Caco-2 (cell line): ENCODE measurements around the gene MAPK6. TPM values are rescaled to one million over a fixed set of nuclear protein-coding genes. Genes with fewer than 3 reads are reported as not detected.
A peak's percentile ranks its signal among the peaks of the same experiment; 100 is the strongest.

ENCODE experiments used
- BruUV-seq: library from RNA; stranded (reverse); fragments of 400-500 nt; replicated peaks from 2 replicates; lab custom pipeline; 2021; lab: Mats Ljungman, UMichigan
- CTCF ChIA-PET: fragments of 300-600 bp; sonication (Branson Sonifier 250); formaldehyde crosslinking; loops from one replicate; lab custom pipeline; 2022; ENCODE audit warnings: antibody characterized with exemption; lab: Charles Lee
- POLR2A ChIA-PET: fragments of 300-600 bp; sonication (Branson Sonifier 250); formaldehyde crosslinking; loops from one replicate; lab custom pipeline; 2022; ENCODE audit warnings: antibody characterized with exemption; lab: Charles Lee
- DNase-seq, 2 experiments: peaks; one replicate each; pipeline versions ENCODE4 v3.0.0 to v3.0.0-alpha.2; 2020 to 2022
- H3K27me3 ChIP-seq: replicated peaks from 2 replicates; pipeline ENCODE4 v1.6.0; 2011; ENCODE audit warnings: low read length; ENCODE audit not compliant: control insufficient read depth, insufficient read depth
- H3K36me3 ChIP-seq: 2 replicates; pipeline ENCODE4 v1.5.1; 2011; ENCODE audit warnings: low read length; ENCODE audit not compliant: control insufficient read depth, insufficient read depth
- H3K4me1 ChIP-seq: fragments of 250-450 bp; sonication (Bioruptor Pico); 2 replicates; pipeline ENCODE4 v1.5.1; 2020; ENCODE audit warnings: mild to moderate bottlenecking
- H3K4me3 ChIP-seq: 2 replicates; pipeline ENCODE4 v1.5.1; 2011; ENCODE audit warnings: low read depth, mild to moderate bottlenecking, control low read depth, low read length
- H3K9me3 ChIP-seq: fragments of 250-450 bp; sonication (Bioruptor Pico); 2 replicates; pipeline ENCODE4 v1.5.1; 2020; ENCODE audit warnings: mild to moderate bottlenecking, moderate library complexity
- H3K27ac Mint-ChIP-seq: one replicate; pipeline ENCODE4 v1.8.0; 2022; ENCODE audit warnings: mixed read lengths; ENCODE audit not compliant: unreplicated experiment
- H3K27me3 Mint-ChIP-seq: one replicate; pipeline ENCODE4 v1.8.0; 2022; ENCODE audit warnings: mixed read lengths; ENCODE audit not compliant: insufficient read depth, unreplicated experiment
- H3K36me3 Mint-ChIP-seq: one replicate; pipeline ENCODE4 v1.8.0; 2022; ENCODE audit warnings: mild to moderate bottlenecking, mixed read lengths; ENCODE audit not compliant: insufficient read depth, unreplicated experiment
- H3K4me1 Mint-ChIP-seq: one replicate; pipeline ENCODE4 v1.8.0; 2022; ENCODE audit warnings: low read depth, mixed read lengths; ENCODE audit not compliant: unreplicated experiment
- H3K4me3 Mint-ChIP-seq: one replicate; pipeline ENCODE4 v1.8.0; 2022; ENCODE audit warnings: mild to moderate bottlenecking, moderate library complexity, mixed read lengths; ENCODE audit not compliant: unreplicated experiment
- H3K9me3 Mint-ChIP-seq: one replicate; pipeline ENCODE4 v1.8.0; 2022; ENCODE audit warnings: mixed read lengths; ENCODE audit not compliant: unreplicated experiment
- intact Hi-C: fragments of 100-400 bp; cut with micrococcal nuclease; formaldehyde crosslinking; loops from one replicate; pipeline ENCODE4 v1.10.0; 2022; ENCODE audit not compliant: unreplicated experiment
- total RNA-seq: library from RNA; stranded (reverse); gene quantifications from 2 replicates; pipeline ENCODE4 v1.2.3, GENCODE V29; 2022
- TF ChIP-seq, protein P1 (sequence below), 2 experiments: fragments of 200-600 bp in 1 of 2; IDR thresholded peaks; 1 replicate in 1 of 2; 2 replicates in 1 of 2; pipeline versions ENCODE4 v1.5.1 to v1.8.0; 2011 to 2022; ENCODE audit warnings: antibody characterized with exemption in 1 of 2, control low read depth in 1 of 2, inconsistent platforms in 1 of 2, low read depth in 1 of 2, low read length in 1 of 2, mild to moderate bottlenecking in 1 of 2, moderate library complexity in 1 of 2; ENCODE audit not compliant: insufficient read depth in 1 of 2, severe bottlenecking in 1 of 2, unreplicated experiment in 1 of 2

Gene MAPK6
- total RNA-seq, 1 experiment from 2014 or later, result 69.8 TPM

DNA sequence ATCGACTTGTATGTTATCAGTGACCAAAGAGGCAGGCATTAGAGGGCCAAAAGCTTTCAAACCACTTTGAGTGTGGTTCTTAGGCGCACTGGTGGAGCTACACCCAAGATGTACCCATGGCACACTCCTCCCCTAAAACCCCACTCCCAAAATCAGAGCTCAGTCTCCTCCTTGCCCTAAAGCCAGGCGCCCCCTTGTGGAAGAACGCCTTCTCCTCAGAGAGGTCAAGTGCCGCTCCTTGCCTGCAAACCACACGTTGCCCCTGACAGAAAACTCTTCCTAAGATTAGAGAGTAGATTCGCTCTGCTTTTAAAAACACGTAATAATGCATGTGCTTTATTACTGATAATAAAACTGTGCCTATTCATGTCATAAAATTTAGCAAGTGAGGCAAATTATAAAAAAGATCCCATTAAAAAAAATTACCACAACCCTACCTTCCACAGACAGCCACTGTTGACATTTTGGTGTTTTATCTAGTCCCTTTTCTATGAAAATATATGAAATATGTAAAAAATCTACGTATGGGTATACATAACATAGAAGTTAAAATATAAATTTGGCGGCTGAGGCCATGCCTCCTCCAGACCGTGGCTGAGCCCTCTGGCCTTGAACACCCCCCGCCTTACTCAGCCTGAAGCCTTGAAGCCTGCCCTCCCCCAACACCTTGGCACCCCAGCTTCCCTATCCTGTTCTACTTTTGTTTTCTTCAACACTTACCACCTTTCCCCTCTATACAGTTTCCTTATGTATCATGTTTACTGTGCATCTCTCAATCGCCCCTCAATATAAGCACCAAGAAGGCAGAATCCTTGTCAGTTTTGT lies 60.1 kb downstream of the MAPK6 start:
- Mint-ChIP-seq H3K36me3 (no peaks in the 10 kb centered on the region), H3K4me3 (no peak overlapping the region), H3K27ac (no peak overlapping the region), H3K9me3 (no peaks in the 10 kb centered on the region), H3K4me1 (peaks cover 8% of the 10 kb centered on the region), H3K27me3 (no peaks in the 10 kb centered on the region)
- Histone ChIP-seq H3K36me3 (no peaks in the 10 kb centered on the region), H3K4me3 (no peak overlapping the region), H3K4me1 (no peaks in the 10 kb centered on the region), H3K27me3 (no peaks in the 10 kb centered on the region), H3K9me3 (no peaks in the 10 kb centered on the region)
- intact Hi-C loops, result loop anchor here (1.0 to 5.0 kb wide), 3 partner anchors 33 to 296 kb away; partner anchors contain the start of gene BCL2L10
- ChIA-PET CTCF (interaction anchor here (0.6 to 2.3 kb wide), 10 partner anchors 10 to 129 kb away, joined by 3 to 8 read pairs (median 4); partner anchors contain the start of gene LEO1), POLR2A (no interaction called here)
- DNase-seq, result peak; percentile 75 to 85
- TF ChIP-seq, protein P1, sequence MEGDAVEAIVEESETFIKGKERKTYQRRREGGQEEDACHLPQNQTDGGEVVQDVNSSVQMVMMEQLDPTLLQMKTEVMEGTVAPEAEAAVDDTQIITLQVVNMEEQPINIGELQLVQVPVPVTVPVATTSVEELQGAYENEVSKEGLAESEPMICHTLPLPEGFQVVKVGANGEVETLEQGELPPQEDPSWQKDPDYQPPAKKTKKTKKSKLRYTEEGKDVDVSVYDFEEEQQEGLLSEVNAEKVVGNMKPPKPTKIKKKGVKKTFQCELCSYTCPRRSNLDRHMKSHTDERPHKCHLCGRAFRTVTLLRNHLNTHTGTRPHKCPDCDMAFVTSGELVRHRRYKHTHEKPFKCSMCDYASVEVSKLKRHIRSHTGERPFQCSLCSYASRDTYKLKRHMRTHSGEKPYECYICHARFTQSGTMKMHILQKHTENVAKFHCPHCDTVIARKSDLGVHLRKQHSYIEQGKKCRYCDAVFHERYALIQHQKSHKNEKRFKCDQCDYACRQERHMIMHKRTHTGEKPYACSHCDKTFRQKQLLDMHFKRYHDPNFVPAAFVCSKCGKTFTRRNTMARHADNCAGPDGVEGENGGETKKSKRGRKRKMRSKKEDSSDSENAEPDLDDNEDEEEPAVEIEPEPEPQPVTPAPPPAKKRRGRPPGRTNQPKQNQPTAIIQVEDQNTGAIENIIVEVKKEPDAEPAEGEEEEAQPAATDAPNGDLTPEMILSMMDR (IDR thresholded peaks at IDR 0.05; ENCODE audit: insufficient read depth in 1 of 2, low read depth in 1 of 2, low read length in 1 of 2, severe bottlenecking in 1 of 2, unreplicated experiment in 1 of 2), result peak; percentile 67 to 85
- no TSS peak for BruUV-seq

DNA sequence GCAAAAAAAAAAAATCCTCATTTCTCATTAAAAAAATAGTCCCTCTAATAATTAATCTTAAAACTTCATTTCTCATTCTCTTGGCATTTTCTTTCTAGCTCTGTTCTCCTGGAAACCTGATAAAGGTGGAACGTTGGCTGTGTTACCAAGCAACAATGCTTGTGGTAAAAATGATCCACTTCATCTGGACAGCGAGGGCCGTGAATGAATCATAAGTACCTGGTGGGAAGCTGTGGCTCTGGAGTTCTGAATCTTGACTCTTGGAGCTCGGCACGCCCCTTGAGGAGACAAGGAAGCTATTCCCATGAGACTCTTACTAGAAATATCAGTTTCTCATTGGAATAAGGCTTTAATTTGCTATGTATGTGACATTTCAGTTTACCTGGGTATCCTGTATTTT lies 61.0 kb downstream of the MAPK6 start:
- no TSS peak for BruUV-seq

DNA sequence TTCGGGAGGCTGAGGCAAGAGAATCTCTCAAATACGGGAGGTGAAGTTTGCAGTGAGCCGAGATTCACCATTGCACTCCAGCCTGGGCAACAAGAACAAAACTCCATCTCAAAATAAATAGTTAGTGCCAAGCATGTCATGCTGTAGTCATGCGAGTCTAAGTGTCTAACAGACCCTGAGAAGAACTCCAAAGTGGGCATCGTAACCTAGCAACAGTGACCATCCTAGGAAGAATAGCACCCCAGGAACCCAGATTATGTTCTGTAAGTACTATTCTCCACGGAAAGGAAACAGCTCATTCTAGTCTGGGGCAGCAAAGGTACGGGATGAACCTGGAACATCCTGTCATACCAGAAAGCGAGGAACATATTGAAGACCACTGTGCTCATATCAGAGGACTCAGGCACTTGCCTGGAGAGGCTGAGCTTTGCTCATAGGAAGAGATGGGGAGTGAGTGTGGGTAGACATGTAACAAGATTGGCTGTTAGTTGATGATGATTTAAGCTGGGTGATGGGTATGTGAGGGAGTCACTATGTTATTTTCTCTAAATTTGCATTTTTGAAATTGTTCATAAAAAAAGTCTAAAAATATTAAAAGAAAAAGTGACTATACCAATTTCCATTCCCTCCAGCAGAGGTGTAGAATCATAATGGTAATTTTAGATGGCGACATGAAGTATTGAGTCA lies 61.8 kb downstream of the MAPK6 start:
- Histone ChIP-seq H3K36me3 (no peaks in the 10 kb centered on the region), H3K4me3 (no peak overlapping the region), H3K4me1 (no peaks in the 10 kb centered on the region), H3K9me3 (no peaks in the 10 kb centered on the region), H3K27me3 (no peaks in the 10 kb centered on the region)
- Mint-ChIP-seq H3K36me3 (no peaks in the 10 kb centered on the region), H3K27ac (no peak overlapping the region), H3K4me3 (no peak overlapping the region), H3K27me3 (no peaks in the 10 kb centered on the region), H3K9me3 (no peaks in the 10 kb centered on the region), H3K4me1 (peaks cover 8% of the 10 kb centered on the region)
- no TSS peak for BruUV-seq
- no peak for DNase-seq
- intact Hi-C loops, result no loop called here
- ChIA-PET POLR2A (no interaction called here), CTCF (interaction anchor here (0.7 to 2.3 kb wide), 2 partner anchors 43 to 127 kb away, joined by 3 to 8 read pairs; no protein-coding TSS in a partner anchor)
- TF ChIP-seq, protein P1 (IDR thresholded peaks at IDR 0.05; ENCODE audit: insufficient read depth in 1 of 2, low read depth in 1 of 2, low read length in 1 of 2, severe bottlenecking in 1 of 2, unreplicated experiment in 1 of 2), result no peak

More for the DNA sequence above, 61.0 kb downstream of the MAPK6 start:
- Histone ChIP-seq H3K9me3 (no peaks in the 10 kb centered on the region), H3K4me3 (no peak overlapping the region), H3K36me3 (no peaks in the 10 kb centered on the region), H3K4me1 (no peaks in the 10 kb centered on the region), H3K27me3 (no peaks in the 10 kb centered on the region)
- ChIA-PET CTCF (interaction anchor here (0.6 to 2.3 kb wide), 3 partner anchors 42 to 152 kb away, joined by 3 to 8 read pairs (median 3); no protein-coding TSS in a partner anchor), POLR2A (no interaction called here)
- intact Hi-C loops, result no loop called here
- Mint-ChIP-seq H3K4me1 (peaks cover 8% of the 10 kb centered on the region), H3K36me3 (no peaks in the 10 kb centered on the region), H3K4me3 (no peak overlapping the region), H3K9me3 (no peaks in the 10 kb centered on the region), H3K27ac (no peak overlapping the region), H3K27me3 (no peaks in the 10 kb centered on the region)
- TF ChIP-seq, protein P1 (IDR thresholded peaks at IDR 0.05; ENCODE audit: insufficient read depth in 1 of 2, low read depth in 1 of 2, low read length in 1 of 2, severe bottlenecking in 1 of 2, unreplicated experiment in 1 of 2), result no peak
- no peak for DNase-seq
